Stimulated activated CD4-positive, alpha-beta T cell treated with anti-CD3 and anti-CD28 coated beads, Interleukin-2, amount 100 ng/mL, for 24 hours (primary cell): ENCODE results near the gene PTGER3.

Experiments used
- DNase-seq, 2 donors: peaks; one replicate each; pipeline ENCODE4 v3.0.0-alpha.2; 2020

Gene PTGER3

GRCh38 chr1:71049951-71050598 lies 2.5 kb upstream of the PTGER3 start:
- no peak for DNase-seq

GRCh38 chr1:71046891-71047634 lies 553 bp downstream of the PTGER3 start:
- peak in 1 of 2 donors; percentile 20 for DNase-seq

GRCh38 chr1:71045463-71046028 lies 2.1 kb downstream of the PTGER3 start:
- no peak for DNase-seq

GRCh38 chr1:71044833-71045232 lies 2.8 kb downstream of the PTGER3 start:
- DNase-seq: no peak

GRCh38 chr1:71043065-71043464 lies 4.6 kb downstream of the PTGER3 start:
- no peak for DNase-seq

GRCh38 chr1:71041806-71042205 lies 5.8 kb downstream of the PTGER3 start:
- DNase-seq: no peak

DNA sequence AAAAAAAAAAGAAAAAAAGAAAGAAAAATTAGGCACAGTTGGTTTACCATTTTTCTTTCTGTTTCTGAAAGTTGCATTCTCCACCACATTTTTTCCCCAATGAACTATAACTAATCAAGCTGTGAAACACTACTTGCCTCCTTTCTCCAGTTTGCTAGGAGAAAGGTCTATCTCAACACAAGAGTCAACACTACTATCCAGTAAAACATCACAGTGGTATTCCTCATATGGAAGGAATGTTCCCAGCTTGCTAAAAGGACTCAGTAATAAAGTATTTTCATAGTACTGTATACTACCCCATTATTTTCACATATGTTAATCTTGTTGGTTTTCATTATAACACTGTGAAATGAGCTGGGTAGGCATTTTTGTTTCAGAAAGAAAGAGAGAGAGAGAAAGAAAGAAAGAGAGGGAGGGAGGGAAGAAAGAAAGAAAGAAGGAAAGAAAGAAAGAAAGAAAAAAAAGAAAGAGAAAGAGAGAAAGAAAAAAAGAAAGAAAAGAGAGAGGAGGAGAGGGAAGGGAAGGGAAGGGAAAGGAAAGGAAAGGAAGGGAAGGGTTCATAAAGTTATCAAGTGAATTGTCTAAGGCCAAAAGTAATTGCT lies 7.9 kb downstream of the PTGER3 start:
- no peak for DNase-seq

GRCh38 chr1:71038942-71039341 lies 8.7 kb downstream of the PTGER3 start:
- no peak for DNase-seq

DNA sequence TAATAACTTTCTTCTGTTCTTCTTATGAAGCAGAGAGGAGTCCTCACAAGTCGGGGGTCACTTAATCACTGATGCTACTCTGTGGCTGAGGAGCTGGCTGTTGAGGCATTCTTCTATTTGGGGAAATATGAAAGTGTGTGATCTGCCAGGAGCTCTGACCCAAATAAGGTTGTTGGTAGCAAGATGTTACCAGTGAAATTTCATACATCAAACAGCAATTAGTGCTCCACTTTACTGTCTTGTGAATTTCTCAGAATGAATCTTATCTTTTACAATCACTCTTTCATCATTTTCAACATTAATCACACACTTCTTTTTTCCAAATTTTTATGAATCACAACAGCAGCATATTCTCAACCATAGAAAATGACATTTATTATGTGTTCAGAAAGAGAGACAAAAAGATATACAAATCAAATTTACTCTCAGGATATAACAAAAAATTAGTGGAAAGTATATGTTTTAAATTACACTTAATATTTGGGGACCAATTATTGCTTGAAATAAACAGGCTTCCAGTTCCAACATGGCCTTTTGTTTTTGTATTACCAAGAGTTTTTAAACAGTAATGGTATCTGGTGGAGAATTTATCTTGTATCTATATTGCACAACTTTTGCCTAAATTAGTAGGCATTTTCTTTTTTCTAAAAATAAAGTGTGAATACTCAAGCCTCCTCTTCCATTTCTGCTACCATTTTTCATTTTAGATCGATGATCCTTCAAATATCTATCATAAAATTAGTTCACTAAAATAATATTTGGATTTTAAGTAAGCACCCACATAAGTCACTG lies 9.6 kb downstream of the PTGER3 start:
- DNase-seq: no peak

DNA sequence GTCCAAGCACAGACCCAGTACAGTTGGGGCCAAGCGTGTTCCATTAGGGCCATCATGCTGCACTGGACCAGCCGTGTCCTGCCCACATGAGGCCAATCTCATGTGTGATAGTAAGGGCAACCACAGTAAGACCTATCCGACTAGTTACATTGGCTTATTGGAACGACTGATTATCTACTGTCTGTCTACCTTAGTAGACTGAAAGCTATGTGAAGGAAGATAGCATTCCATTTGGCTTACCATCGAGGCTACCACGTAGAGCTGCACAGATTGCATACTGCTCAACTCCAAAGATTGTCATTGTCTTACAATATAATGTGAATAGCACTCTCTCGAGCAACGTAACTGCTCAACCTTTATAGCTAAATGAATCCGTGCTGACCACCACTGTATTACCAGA lies 10.6 kb downstream of the PTGER3 start:
- DNase-seq: no peak

DNA sequence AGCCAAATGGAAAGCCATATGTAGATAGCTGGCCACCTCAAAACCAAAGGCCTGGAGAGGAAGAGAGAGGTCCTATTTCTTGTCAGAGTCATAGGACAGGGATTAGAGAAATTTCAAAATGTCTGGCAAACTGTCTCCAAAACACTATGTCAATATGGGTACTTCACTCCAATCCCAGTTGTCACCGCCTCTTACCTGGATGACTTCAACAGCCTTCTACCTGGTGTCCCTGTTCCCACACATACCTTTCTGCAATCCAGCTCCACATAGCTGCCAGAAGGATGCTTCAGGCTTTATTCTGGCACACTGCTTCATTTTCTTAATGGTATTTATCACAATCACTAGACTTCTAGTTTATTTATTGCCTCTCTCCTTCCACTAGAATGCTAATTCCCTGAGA lies 14.5 kb downstream of the PTGER3 start:
- no peak for DNase-seq

GRCh38 chr1:71031426-71031825 lies 16.2 kb downstream of the PTGER3 start:
- DNase-seq: no peak

DNA sequence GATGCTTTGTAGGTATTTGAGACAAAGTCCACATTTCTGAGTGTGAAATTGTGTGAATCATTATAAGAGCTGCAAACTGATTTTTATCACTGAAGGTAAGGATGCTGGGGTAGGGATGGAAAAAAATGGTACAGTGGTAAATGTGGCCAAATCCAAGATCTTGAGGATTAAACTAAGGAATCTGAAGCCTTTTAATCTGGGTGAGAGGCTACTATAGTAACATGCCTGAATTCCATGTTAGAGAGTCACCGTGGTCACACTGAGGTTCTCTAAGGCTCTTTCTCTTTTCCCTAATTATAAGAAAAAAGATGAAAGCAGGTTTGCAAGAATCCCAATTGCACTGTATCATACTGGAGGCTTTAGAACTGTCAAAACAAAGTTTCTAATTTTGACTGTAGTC lies 17.6 kb downstream of the PTGER3 start:
- DNase-seq: no peak

GRCh38 chr1:71028981-71029380 lies 18.6 kb downstream of the PTGER3 start:
- no peak for DNase-seq

- DNase-seq: no peak
These were observed 19.6 kb downstream of the PTGER3 start for GRCh38 chr1:71027991-71028390.

- no peak for DNase-seq
These were observed 21.5 kb downstream of the PTGER3 start for GRCh38 chr1:71026093-71026492.

DNA sequence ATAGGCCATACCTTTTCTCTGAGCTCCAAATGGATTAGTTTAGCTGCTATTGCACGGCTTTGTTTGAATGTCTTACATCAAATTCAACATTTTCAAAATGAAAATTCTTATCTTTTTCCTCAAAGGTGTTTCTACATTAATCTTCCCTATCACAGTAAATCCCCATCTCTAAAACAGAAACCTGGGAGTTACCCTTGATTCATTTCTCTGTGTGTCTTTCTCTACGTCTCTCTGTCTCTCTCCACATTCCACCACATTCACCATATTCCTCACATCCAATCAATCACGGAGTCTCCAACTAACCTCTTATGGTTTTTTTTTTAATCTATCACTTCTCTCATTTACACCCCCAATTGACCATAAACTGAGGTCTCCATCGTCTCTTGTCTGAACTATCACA lies 24.1 kb downstream of the PTGER3 start:
- DNase-seq: no peak

DNA sequence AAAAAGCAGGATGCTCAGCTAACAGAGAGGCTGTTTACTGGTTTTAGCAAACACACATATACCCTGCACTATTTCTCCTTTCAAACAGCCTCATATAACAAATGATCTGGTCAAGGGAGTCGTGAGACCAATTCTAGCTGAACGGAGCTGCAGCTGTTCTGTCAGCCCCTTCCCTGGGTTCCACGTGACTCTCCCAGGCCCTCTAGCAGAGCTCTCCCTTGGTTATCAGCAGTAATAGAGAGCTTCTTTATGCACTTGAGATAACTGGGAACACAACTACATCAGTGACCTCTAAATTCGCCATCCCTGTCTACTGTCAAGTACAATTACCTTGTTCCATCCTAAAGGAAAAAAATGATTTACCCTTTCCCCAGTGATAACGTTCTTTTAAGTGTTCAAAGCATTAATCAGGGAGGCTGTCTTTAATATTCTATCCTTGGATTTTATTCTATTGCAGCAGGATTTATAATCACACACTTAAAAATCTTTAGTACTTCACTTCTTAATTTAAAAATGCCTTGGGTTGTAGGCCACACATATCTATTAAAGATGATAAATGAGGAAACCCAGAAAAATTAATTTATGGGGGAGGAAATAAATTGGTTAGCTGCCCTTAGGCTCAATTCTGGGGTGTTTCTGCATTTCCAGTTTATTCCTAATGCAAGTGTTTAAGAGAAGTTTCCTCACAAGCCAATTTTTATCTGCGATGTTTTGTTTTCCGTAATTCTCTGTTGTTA lies 28.2 kb downstream of the PTGER3 start:
- no peak for DNase-seq

GRCh38 chr1:71018791-71019190 lies 28.8 kb downstream of the PTGER3 start:
- no peak for DNase-seq

GRCh38 chr1:71015745-71016144 lies 31.9 kb downstream of the PTGER3 start:
- DNase-seq: no peak

- DNase-seq: no peak
These were observed 33.4 kb downstream of the PTGER3 start for GRCh38 chr1:71014178-71014579.

GRCh38 chr1:71002709-71003475 lies 44.7 kb downstream of the PTGER3 start:
- DNase-seq: no peak
